HG02642 (cell line): ENCODE data around the gene CAV1.
A peak's percentile ranks its signal among the peaks of the same experiment; 100 is the strongest.
"Not testable (repeated sequence)": the region's sequence is repeated elsewhere in the genome, so short reads cannot be mapped to it uniquely, and the experiment has no call there.

Experiments used
- ATAC-seq: cut with Tn5 transposase; IDR thresholded peaks from one replicate; pipeline ENCODE4 v1.9.1; 2021; ENCODE audit warnings: mild to moderate bottlenecking; ENCODE audit not compliant: unreplicated experiment, poor library complexity

The CAV1 gene

GRCh38 chr7:116576350-116577319 is 51.8 kb downstream of the CAV1 start:
- ATAC-seq, result peak; percentile 29

DNA sequence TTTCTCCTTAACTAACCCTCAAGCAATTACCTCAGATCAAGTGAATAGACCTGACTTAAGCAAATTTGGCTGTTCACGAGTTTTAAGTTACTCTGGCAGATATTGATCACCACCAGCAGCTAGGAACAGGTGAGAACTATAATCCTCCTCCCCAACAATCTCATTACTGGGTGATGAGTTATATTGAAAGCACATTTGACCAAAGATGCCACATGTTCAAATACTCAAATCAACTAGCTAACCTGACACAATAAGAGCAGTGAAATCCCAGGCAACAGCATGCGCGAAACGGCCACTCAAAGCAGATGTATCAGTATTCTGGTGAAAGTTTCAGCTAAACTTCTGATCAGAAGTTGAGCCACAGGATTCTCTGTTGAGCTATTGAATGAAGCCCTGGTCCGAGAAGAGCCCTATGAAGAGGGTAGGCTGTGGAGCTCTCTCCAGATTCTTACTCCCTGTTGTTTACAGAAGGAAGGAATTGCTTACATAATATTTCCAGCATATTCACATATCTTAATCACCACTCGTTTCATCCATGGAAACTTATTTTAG is 52.6 kb downstream of the CAV1 start:
- peak; percentile 83 for ATAC-seq

DNA sequence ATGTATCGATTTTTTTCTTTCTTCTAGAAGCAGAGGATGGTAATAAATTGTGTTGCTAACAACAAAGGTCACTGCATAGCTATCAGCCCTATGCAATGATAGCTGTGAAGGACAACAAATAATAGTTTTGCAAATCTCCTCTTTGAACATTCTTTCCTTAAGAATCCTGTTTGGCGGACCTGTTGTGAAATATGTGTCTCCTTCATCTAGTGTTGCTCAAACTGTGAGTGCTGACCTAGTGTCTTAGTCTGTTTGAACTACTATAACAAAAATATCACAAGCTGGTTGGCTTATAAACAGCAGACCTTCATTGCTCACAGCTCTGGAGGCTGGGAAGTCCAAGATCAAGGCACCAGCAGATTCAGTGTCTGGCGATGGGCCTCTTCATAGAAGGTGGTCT is 53.7 kb downstream of the CAV1 start:
- ATAC-seq, result no peak

DNA sequence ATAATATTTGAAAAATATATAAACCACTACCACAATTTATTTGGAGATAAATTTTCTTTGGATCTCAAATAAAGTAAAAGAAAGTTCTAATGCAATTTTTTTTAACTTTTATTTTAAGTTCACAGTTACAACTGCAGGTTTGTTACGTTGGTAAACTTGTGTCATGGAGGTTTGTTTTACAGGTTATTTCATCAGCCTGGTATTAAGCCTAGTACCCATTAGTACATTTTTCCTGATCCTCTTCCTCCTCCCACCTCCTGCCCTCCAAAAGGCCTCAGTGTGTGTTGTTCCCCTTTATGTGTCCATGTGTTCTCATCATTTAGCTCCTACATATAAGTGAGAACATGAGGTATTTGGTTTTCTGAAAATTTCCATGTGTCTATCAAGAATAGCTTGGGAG is 54.5 kb downstream of the CAV1 start:
- no peak for ATAC-seq

DNA sequence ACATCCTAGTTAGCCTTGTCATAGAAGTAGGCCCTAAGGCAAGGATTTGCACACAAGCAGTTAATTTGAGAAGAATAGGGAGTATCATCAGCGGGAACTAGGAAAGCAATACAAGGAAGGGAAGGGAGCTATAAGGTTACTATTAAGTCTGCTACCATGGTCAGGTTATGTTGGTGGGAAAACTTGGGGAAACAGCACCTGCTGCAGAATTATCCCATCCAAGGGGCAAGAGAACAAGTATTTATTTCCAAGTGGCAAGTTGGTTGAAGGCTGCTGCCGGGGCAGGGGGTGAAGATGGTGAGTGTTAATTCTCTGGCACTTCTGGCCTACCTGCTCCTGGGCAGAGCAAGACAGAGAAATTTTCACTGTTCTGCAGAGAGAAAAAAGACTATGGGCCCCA is 55.0 kb downstream of the CAV1 start:
- ATAC-seq, result no peak

GRCh38 chr7:116582164-116582732 is 57.4 kb downstream of the CAV1 start:
- no peak for ATAC-seq

DNA sequence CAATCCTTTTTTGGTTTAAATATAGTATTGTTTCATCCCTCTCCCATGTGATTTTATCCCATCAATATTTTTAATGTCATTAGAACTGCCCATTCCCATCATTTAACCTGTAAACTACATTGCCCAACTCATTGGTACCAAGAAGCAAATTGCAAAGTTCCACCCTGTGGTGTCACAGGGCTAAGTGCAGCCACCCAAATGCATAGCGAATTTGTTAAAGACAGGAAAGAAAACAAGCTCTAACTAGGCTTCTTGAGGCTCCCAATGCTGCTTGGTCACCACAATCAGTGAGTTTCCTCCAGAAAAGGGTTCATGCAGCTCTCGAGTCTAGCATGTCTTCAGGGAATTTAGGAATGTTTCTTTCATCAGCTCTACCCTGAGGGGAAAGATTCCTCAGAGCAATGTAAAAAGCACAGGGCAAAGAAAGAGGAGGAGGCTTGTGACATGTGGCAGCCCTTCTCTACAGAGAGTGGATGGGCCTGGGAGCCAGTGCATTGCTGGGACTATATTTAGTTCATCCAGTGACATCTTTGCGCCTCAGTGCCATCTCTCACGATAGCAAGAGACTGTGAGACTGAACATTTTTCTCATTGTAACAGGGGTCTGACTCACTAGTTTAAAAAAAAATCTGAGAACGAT is 58.1 kb downstream of the CAV1 start:
- peak; percentile 59 for ATAC-seq

GRCh38 chr7:116583653-116584052 is 58.8 kb downstream of the CAV1 start:
- ATAC-seq, result peak; percentile 88

DNA sequence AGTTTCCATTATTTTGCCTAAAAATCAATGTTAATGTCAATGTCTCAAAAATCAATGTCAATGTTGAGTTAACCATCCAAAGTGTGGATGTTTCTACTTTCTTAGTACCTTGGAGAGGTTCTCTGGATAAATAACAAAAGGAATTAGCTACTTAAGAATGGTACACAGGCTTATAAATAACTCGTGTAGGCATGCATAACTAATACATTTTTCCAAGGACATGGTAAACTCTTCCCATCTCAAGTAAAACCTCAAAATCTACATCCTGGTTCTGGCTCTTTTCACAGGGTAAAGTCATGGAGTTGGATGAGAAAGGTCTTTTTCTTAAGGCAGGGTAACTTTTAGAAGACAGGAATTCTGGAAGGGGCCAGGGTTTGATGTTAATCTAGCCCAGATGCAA is 59.9 kb downstream of the CAV1 start:
- ATAC-seq, result no peak

- ATAC-seq, result no peak
Observed at GRCh38 chr7:116585392-116585791, 60.6 kb downstream of the CAV1 start.

GRCh38 chr7:116585967-116586366 is 61.1 kb downstream of the CAV1 start:
- no peak for ATAC-seq

DNA sequence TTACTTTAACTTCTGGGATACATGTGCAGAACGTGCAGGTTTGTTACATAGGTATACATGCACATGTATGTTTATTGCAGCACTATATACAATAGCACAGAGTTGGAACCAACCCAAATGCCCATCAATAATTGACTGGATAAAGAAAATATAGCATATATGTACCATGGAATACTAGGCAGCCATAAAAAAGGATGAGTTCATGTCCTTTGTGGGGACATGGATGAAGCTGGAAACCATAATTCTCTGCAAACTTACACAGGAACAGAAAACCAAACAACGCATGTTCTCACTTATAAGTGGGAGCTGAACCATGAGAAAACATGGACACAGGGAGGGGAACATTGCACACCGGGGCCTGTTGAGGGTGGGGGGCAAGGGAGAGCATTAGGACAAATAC is 62.4 kb downstream of the CAV1 start:
- ATAC-seq, result not testable (repeated sequence)

DNA sequence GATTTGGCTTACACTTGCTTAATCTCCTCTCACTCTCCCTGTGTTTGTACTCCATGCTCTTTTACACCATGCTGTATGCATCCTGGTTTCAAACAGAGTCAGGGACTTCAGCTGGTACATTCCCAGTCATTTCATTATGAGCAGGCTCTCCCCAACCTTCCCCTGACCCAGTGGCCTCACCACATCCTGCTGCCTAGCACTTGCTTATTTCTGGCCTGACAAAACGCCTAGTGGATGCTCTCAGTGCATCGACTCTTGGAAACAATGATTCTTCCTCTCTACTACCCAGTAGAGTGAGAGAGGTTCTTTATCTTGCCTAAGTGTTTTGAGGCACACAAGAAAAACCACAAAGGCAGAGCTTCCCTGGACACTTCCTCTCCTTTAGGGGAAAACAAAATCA is 63.4 kb downstream of the CAV1 start:
- ATAC-seq, result peak; percentile 65

GRCh38 chr7:116588641-116589594 is 64.1 kb downstream of the CAV1 start:
- no peak for ATAC-seq

- ATAC-seq, result no peak
Observed at GRCh38 chr7:116591202-116592040, 66.6 kb downstream of the CAV1 start.

- ATAC-seq, result no peak
Observed at GRCh38 chr7:116592041-116592355, 67.2 kb downstream of the CAV1 start.

DNA sequence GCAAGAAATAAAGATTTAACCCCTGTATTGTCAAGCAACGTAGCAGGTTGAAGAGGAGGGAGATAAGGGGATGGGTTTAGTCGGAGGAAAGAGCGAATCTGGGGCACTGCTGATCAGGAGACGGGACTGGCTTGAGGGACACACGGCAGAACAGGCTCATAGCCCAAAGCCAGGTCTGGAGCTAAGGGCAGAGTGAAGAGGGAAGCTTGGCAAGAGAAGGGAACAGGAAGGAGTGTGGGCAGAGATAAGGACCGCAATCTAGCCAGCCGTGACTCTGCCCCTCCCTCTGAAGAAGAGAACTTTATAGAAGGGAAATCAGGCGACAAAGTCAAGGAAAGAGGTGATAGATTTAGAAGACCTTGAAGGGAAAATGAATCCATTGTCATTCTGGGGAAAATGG is 67.6 kb downstream of the CAV1 start:
- no peak for ATAC-seq

DNA sequence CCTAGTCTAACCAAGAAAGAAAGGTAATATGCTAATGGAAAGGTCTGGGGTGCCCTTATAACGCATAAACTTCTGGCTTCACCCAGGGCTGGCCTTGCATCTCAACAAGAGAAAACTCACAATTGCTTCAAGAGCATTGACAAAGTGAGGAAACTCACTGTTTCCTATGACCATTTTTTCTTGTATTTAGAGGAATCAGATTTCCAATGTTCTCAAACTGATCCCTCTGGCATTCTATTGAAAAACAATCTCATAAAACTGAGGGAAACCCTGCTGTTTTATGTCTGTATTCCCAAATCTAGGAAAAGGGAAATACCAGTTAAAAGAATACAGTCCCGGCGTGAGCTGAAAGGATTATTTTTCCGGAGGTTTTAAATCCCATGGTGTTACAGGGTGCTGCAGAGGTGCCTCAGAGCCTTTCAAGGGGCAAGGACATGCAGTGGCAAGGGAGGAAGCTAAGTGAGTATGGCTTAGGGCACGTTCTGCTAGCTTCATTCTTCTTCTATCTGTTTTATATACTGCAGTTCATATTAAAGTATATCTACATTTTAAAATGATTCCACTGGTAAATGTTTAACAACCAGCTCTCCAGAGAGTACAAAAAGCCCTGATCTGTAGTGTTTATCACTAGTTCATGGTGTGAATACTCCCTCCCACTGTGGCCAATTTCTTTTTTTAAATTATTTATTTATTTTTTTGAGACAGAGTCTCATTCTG is 68.7 kb downstream of the CAV1 start:
- no peak for ATAC-seq

- ATAC-seq, result no peak
Observed at GRCh38 chr7:116595063-116595462, 70.2 kb downstream of the CAV1 start.
